WTC11 (cell line): ENCODE data around the gene C10orf95.

Experiments used
- ATF2 ChIP-seq: sonication (generic); formaldehyde crosslinking; IDR thresholded peaks from 2 replicates; pipeline ENCODE4 v1.8.1; 2022; ENCODE audit warnings: low read depth, missing genetic modification reagents, borderline replicate concordance
- CTCF ChIP-seq: fragments of 200-600 bp; IDR thresholded peaks from 2 replicates; pipeline ENCODE4 v1.8.0; 2022; ENCODE audit warnings: antibody characterized with exemption
- IRF2 ChIP-seq: sonication (generic); formaldehyde crosslinking; IDR thresholded peaks from 2 replicates; pipeline ENCODE4 v1.8.0; 2022; ENCODE audit warnings: low read depth, missing genetic modification reagents, borderline replicate concordance
- MAX ChIP-seq: sonication (generic); formaldehyde crosslinking; IDR thresholded peaks from 2 replicates; pipeline ENCODE4 v1.8.0; 2022; ENCODE audit warnings: mild to moderate bottlenecking, missing genetic modification reagents
- PRRX2 ChIP-seq: fragments of 250-450 bp; sonication (Bioruptor Pico); IDR thresholded peaks from 2 replicates; pipeline ENCODE4 v1.8.0; 2021; ENCODE audit warnings: mild to moderate bottlenecking
- USF1 ChIP-seq: sonication (generic); formaldehyde crosslinking; IDR thresholded peaks from 2 replicates; pipeline ENCODE4 v1.8.0; 2022; ENCODE audit warnings: mild to moderate bottlenecking, missing genetic modification reagents
- USF2 ChIP-seq: sonication (generic); formaldehyde crosslinking; IDR thresholded peaks from 2 replicates; pipeline ENCODE4 v1.8.1; 2023; ENCODE audit warnings: mild to moderate bottlenecking, missing genetic modification reagents, moderate library complexity

- TF ChIP-seq IRF2 (CRISPR knock-in tag) (no peak), USF1 (CRISPR knock-in tag) (no peak), CTCF (no peak), ATF2 (CRISPR knock-in tag) (no peak), MAX (no peak), USF2 (CRISPR knock-in tag) (no peak), PRRX2 (no peak)
Measured at GRCh38 chr10:102475451-102476040, 24.2 kb upstream of the C10orf95 start.
